SK-N-SH treated with all-trans-retinoic acid at 6 μM for 48 hours (cell line): Measurements from ENCODE around the gene PLCH2.

Experiments
- ATAC-seq: fragments of 200-7000 bp; cut with Tn5 transposase; 3 replicates; pipeline ENCODE4 v1.9.1; 2020; ENCODE audit warnings: mild to moderate bottlenecking, moderate library complexity
- BACH2 ChIP-seq: fragments of 250-450 bp; sonication (Bioruptor Pico); IDR thresholded peaks from 2 replicates; pipeline ENCODE4 v1.9.0; 2021; ENCODE audit warnings: mild to moderate bottlenecking, borderline replicate concordance
- CREB5 ChIP-seq: fragments of 250-450 bp; sonication (Bioruptor Pico); IDR thresholded peaks from 2 replicates; pipeline ENCODE4 v1.5.1; 2020; ENCODE audit warnings: low read depth, mild to moderate bottlenecking, moderate library complexity
- CSDC2 ChIP-seq: fragments of 250-450 bp; sonication (Bioruptor Pico); IDR thresholded peaks from 2 replicates; pipeline ENCODE4 v1.5.0; 2020; ENCODE audit warnings: mild to moderate bottlenecking, moderate library complexity
- CSRNP3 ChIP-seq: fragments of 250-450 bp; sonication (Bioruptor Pico); IDR thresholded peaks from 2 replicates; pipeline ENCODE4 v1.5.1; 2021; ENCODE audit warnings: mild to moderate bottlenecking, moderate library complexity
- ESRRG ChIP-seq: fragments of 250-450 bp; sonication (Bioruptor Pico); IDR thresholded peaks from 2 replicates; pipeline ENCODE4 v1.6.1; 2021; ENCODE audit warnings: mild to moderate bottlenecking
- GLIS3 ChIP-seq: fragments of 250-450 bp; sonication (Bioruptor Pico); IDR thresholded peaks from 2 replicates; pipeline ENCODE4 v1.5.0; 2020; ENCODE audit warnings: mild to moderate bottlenecking, moderate library complexity
- ISL1 ChIP-seq: fragments of 250-450 bp; sonication (Bioruptor Pico); IDR thresholded peaks from 2 replicates; pipeline ENCODE4 v2.1.2; 2022; ENCODE audit warnings: mild to moderate bottlenecking, moderate library complexity
- OSR1 ChIP-seq: fragments of 250-450 bp; sonication (Bioruptor Pico); IDR thresholded peaks from 2 replicates; pipeline ENCODE4 v1.8.0; 2022; ENCODE audit warnings: moderate library complexity, mild to moderate bottlenecking, inconsistent platforms
- PATZ1 ChIP-seq: fragments of 250-450 bp; sonication (Bioruptor Pico); IDR thresholded peaks from 2 replicates; pipeline ENCODE4 v1.8.0; 2020; ENCODE audit warnings: mild to moderate bottlenecking, moderate library complexity, borderline replicate concordance
- POU6F1 ChIP-seq: fragments of 250-450 bp; sonication (Bioruptor Pico); IDR thresholded peaks from 2 replicates; pipeline ENCODE4 v1.8.0; 2021; ENCODE audit warnings: low read depth, mild to moderate bottlenecking, moderate library complexity, borderline replicate concordance
- RARB ChIP-seq: fragments of 250-450 bp; sonication (Bioruptor Pico); IDR thresholded peaks from 2 replicates; pipeline ENCODE4 v1.8.0; 2021; ENCODE audit warnings: mild to moderate bottlenecking, moderate library complexity
- TOX ChIP-seq: fragments of 250-450 bp; sonication (Bioruptor Pico); IDR thresholded peaks from 2 replicates; pipeline ENCODE4 v1.8.0; 2021; ENCODE audit warnings: mild to moderate bottlenecking, moderate library complexity, borderline replicate concordance
- TSHZ2 ChIP-seq: fragments of 250-450 bp; sonication (Bioruptor Pico); IDR thresholded peaks from 2 replicates; pipeline ENCODE4 v1.5.0; 2020; ENCODE audit warnings: mild to moderate bottlenecking, moderate library complexity
- ZC3H10 ChIP-seq: fragments of 250-450 bp; sonication (Bioruptor Pico); IDR thresholded peaks from 2 replicates; pipeline ENCODE4 v1.5.1; 2021; ENCODE audit warnings: mild to moderate bottlenecking, moderate library complexity
- ZFP3 ChIP-seq: fragments of 250-450 bp; sonication (Bioruptor Pico); IDR thresholded peaks from 2 replicates; pipeline ENCODE4 v1.5.0; 2020; ENCODE audit warnings: mild to moderate bottlenecking, moderate library complexity
- ZFP30 ChIP-seq: fragments of 450-650 bp; formaldehyde crosslinking; IDR thresholded peaks from 2 replicates; pipeline ENCODE4 v1.5.0; 2022; ENCODE audit warnings: mild to moderate bottlenecking, moderate library complexity
- ZNF565 ChIP-seq: fragments of 450-650 bp; formaldehyde crosslinking; conservative IDR thresholded peaks from 2 replicates; pipeline ENCODE4 v1.5.0; 2020; ENCODE audit warnings: low read depth, mild to moderate bottlenecking, moderate library complexity
- ZNF70 ChIP-seq: fragments of 450-650 bp; formaldehyde crosslinking; IDR thresholded peaks from 2 replicates; pipeline ENCODE4 v1.5.0; 2020; ENCODE audit warnings: mild to moderate bottlenecking, moderate library complexity

The PLCH2 gene

GRCh38 chr1:2539312-2539907 lies 63.3 kb downstream of the PLCH2 start:
- peak; percentile 42 for ATAC-seq
- TF ChIP-seq GLIS3 (CRISPR knock-in tag), result no peak
- no peak for TF ChIP-seq ZFP30 (CRISPR knock-in tag)
- no peak for TF ChIP-seq CSDC2
- no peak for TF ChIP-seq PATZ1 (CRISPR knock-in tag)
- no peak for TF ChIP-seq RARB
- TF ChIP-seq ZNF70, result no peak
- no peak for TF ChIP-seq ZNF565 (CRISPR knock-in tag)
- no peak for TF ChIP-seq OSR1
- TF ChIP-seq POU6F1 (CRISPR knock-in tag), result no peak

- ATAC-seq, result no peak
- TF ChIP-seq BACH2, result no peak
- no peak for TF ChIP-seq ISL1
- TF ChIP-seq ZNF70, result no peak
- no peak for TF ChIP-seq CSDC2
- no peak for TF ChIP-seq ZC3H10
- TF ChIP-seq CREB5 (CRISPR knock-in tag), result no peak
- TF ChIP-seq ZFP3 (CRISPR knock-in tag), result no peak
- TF ChIP-seq TOX (CRISPR knock-in tag), result no peak
- no peak for TF ChIP-seq GLIS3 (CRISPR knock-in tag)
- TF ChIP-seq TSHZ2 (CRISPR knock-in tag), result no peak
- no peak for TF ChIP-seq PATZ1 (CRISPR knock-in tag)
- no peak for TF ChIP-seq OSR1
- no peak for TF ChIP-seq CSRNP3 (CRISPR knock-in tag)
- no peak for TF ChIP-seq ESRRG (CRISPR knock-in tag)
Observed at GRCh38 chr1:2540816-2541492, 64.9 kb downstream of the PLCH2 start.
